Endothelial cell of umbilical vein (primary cell): ENCODE results near the gene SPAG17. TPM values are rescaled to one million over a fixed set of nuclear protein-coding genes. Genes with fewer than 3 reads are reported as not detected.

Experiments
- BruUV-seq: library from RNA; stranded (reverse); fragments of 400-500 nt; replicated peaks from 2 replicates; lab custom pipeline; 2021; lab: Mats Ljungman, UMichigan
- CTCF ChIA-PET: fragments of 300-600, 350-600 bp; sonication (Branson Sonifier 250); formaldehyde crosslinking; loops from one replicate; lab custom pipeline; 2021; ENCODE audit warnings: antibody characterized with exemption, inconsistent platforms; lab: Charles Lee
- POLR2A ChIA-PET: fragments of 300-600, 350-600 bp; sonication (Branson Sonifier 250); formaldehyde crosslinking; loops from one replicate; lab custom pipeline; 2021; ENCODE audit warnings: antibody characterized with exemption, inconsistent platforms; lab: Charles Lee
- DNase-seq: peaks from one replicate; pipeline ENCODE4 v3.0.0-alpha.2; 2011; ENCODE audit warnings: low read depth, low spot score
- FAIRE-seq: peaks from 2 replicates; lab custom pipeline; 2011; peaks lifted over from hg19 to GRCh38; lab: Jason Lieb, UNC
- H2AFZ ChIP-seq: 2 replicates; pipeline ENCODE4 v1.6.0; 2012; ENCODE audit warnings: low read depth, low read length, control low read depth, inconsistent platforms
- H3K27ac ChIP-seq: 2 replicates; pipeline ENCODE4 v1.5.1; 2011; ENCODE audit warnings: low read depth, mild to moderate bottlenecking, control low read depth, low read length, moderate library complexity; ENCODE audit not compliant: insufficient read depth
- H3K27me3 ChIP-seq, 2 experiments: 2 replicates each; pipeline versions ENCODE4 v1.6.0 to v1.6.1; 2011; ENCODE audit warnings: low read length in 2 of 2, mixed read lengths in 1 of 2; ENCODE audit not compliant: control insufficient read depth in 2 of 2, insufficient read depth in 2 of 2
- H3K36me3 ChIP-seq, 2 experiments: 2 replicates in 1 of 2; 3 replicates in 1 of 2; pipeline ENCODE4 v1.5.1; 2011; ENCODE audit warnings: low read length in 2 of 2, mild to moderate bottlenecking in 1 of 2, moderate library complexity in 1 of 2; ENCODE audit not compliant: control insufficient read depth in 2 of 2, insufficient read depth in 2 of 2; ENCODE audit errors: extremely low read depth in 1 of 2
- H3K4me1 ChIP-seq: 3 replicates; pipeline ENCODE4 v1.5.1; 2011; ENCODE audit warnings: mild to moderate bottlenecking, low read length; ENCODE audit not compliant: control insufficient read depth, insufficient read depth; ENCODE audit errors: extremely low read depth
- H3K4me2 ChIP-seq: 2 replicates; pipeline ENCODE4 v1.6.1; 2011; ENCODE audit warnings: low read length, control low read depth, mixed read lengths; ENCODE audit not compliant: insufficient read depth
- H3K4me3 ChIP-seq, 3 experiments: fragments of 200-600 bp in 1 of 3; sonication (generic), shearing (Covaris generic) in 1 of 3; replicated peaks in 1 of 3; 2 replicates each; pipeline ENCODE4 v1.5.1; 2011 to 2016; ENCODE audit warnings: control low read depth in 3 of 3, low read length in 3 of 3, mild to moderate bottlenecking in 2 of 3, inconsistent platforms in 1 of 3, low read depth in 1 of 3, moderate library complexity in 1 of 3; ENCODE audit not compliant: insufficient read depth in 1 of 3
- H3K79me2 ChIP-seq: 2 replicates; pipeline ENCODE4 v1.6.0; 2012; ENCODE audit warnings: low read length, inconsistent platforms; ENCODE audit not compliant: control insufficient read depth, insufficient read depth
- H3K9ac ChIP-seq: replicated peaks from 2 replicates; pipeline ENCODE3; 2011; ENCODE audit warnings: low read length, control low read depth; ENCODE audit not compliant: insufficient read depth; ENCODE audit errors: extremely low read depth
- H3K9me1 ChIP-seq: replicated peaks from 3 replicates; pipeline ENCODE4 v1.6.0; 2011; ENCODE audit warnings: mild to moderate bottlenecking, low read length; ENCODE audit not compliant: control insufficient read depth, insufficient read depth; ENCODE audit errors: extremely low read depth
- H3K9me3 ChIP-seq: replicated peaks from 2 replicates; pipeline ENCODE4 v1.5.1; 2012; ENCODE audit warnings: low read length, inconsistent platforms; ENCODE audit not compliant: control insufficient read depth, insufficient read depth
- H4K20me1 ChIP-seq: replicated peaks from 2 replicates; pipeline ENCODE3; 2011; ENCODE audit warnings: mild to moderate bottlenecking, low read length; ENCODE audit not compliant: control insufficient read depth, insufficient read depth; ENCODE audit errors: extremely low read depth
- CTCF ChIP-seq, 2 donors: IDR thresholded peaks; 1 replicate in 1 of 2; 2 replicates in 1 of 2; pipeline ENCODE4 v1.5.1; 2011; ENCODE audit warnings: low read length in 2 of 2, mild to moderate bottlenecking in 2 of 2, moderate library complexity in 2 of 2, control low read depth in 1 of 2, inconsistent platforms in 1 of 2, low read depth in 1 of 2; ENCODE audit not compliant: insufficient read depth in 1 of 2; ENCODE audit errors: extremely low read depth in 1 of 2
- EZH2 ChIP-seq: IDR thresholded peaks from 2 replicates; pipeline ENCODE4 v1.6.1; 2012; ENCODE audit warnings: borderline replicate concordance, low read depth, mild to moderate bottlenecking, moderate library complexity, low read length, inconsistent platforms; ENCODE audit not compliant: severe bottlenecking
- FOS ChIP-seq: IDR thresholded peaks from 2 replicates; pipeline ENCODE4 v1.6.1; 2011; ENCODE audit warnings: mild to moderate bottlenecking, low read length, moderate library complexity, borderline replicate concordance; ENCODE audit not compliant: insufficient read depth
- GATA2 ChIP-seq: IDR thresholded peaks from 2 replicates; pipeline ENCODE4 v1.7.0; 2011; ENCODE audit warnings: low read depth, mild to moderate bottlenecking, moderate library complexity, mixed read lengths, low read length; ENCODE audit not compliant: insufficient read length, insufficient read depth
- JUN ChIP-seq: IDR thresholded peaks from 2 replicates; pipeline ENCODE4 v1.6.1; 2011; ENCODE audit warnings: borderline replicate concordance, low read depth; ENCODE audit not compliant: insufficient read length, insufficient read depth
- MYC ChIP-seq: IDR thresholded peaks from one replicate; pipeline ENCODE4 v1.6.1; 2011; ENCODE audit warnings: mild to moderate bottlenecking, low read depth, low read length
- POLR2A ChIP-seq: IDR thresholded peaks from 2 replicates; pipeline ENCODE4 v1.6.1; 2012; ENCODE audit warnings: low read depth, mild to moderate bottlenecking, control low read depth, low read length
- POLR2AphosphoS5 ChIP-seq: IDR thresholded peaks from 2 replicates; pipeline ENCODE4 v1.6.1; 2012; ENCODE audit warnings: low read depth, mild to moderate bottlenecking, control low read depth, low read length, moderate library complexity; ENCODE audit not compliant: insufficient read depth
- dilution Hi-C: fragments of 300-500 bp; cut with MboI; formaldehyde crosslinking; loops from one replicate; pipeline ENCODE4 v1.15.0; 2019; ENCODE audit warnings: low sequenced_read_pairs; ENCODE audit not compliant: extremely low pct_ligation_motif_present
- intact Hi-C: fragments of 100-400 bp; cut with micrococcal nuclease; formaldehyde crosslinking; loops from one replicate; pipeline ENCODE4 v1.10.0; 2022
- polyA plus RNA-seq, 4 experiments: library from polyadenylated mRNA; depleted of rRNA in 3 of 4; stranded (reverse) in 3 of 4; unstranded in 1 of 4; fragments of >200 nt; gene quantifications; 2 replicates each; pipeline versions ENCODE4 v1.2.1 to v1.2.3, GENCODE V29; 2011 to 2012; ENCODE audit warnings: missing spikeins in 1 of 4
- total RNA-seq: library from RNA; stranded (reverse); gene quantifications from 2 replicates; pipeline ENCODE4 v1.2.3, GENCODE V29; 2021
- TF ChIP-seq, protein P1 (sequence below): IDR thresholded peaks from 2 replicates; pipeline ENCODE4 v1.6.1; 2011; ENCODE audit not compliant: insufficient read depth, insufficient read length

The SPAG17 gene
- total and polyA plus RNA-seq, 2 donors (not counting 3 experiments of a cell fraction or from before 2014, with no cell fraction given): not detected

GRCh38 chr1:118128761-118129160 lies 56.3 kb downstream of the SPAG17 start:
- Histone ChIP-seq H4K20me1 (no peaks in the 10 kb centered on the region), H3K9ac (no peak overlapping the region), H3K27ac (no peak overlapping the region), H3K9me1 (no peaks in the 10 kb centered on the region), H3K36me3 (no peaks in the 10 kb centered on the region), H3K9me3 (no peaks in the 10 kb centered on the region), H3K4me2 (no peak overlapping the region), H2AFZ (no peak overlapping the region), H3K4me1 (no peaks in the 10 kb centered on the region), H3K27me3 (no peaks in the 10 kb centered on the region), H3K4me3 (no peak overlapping the region), H3K79me2 (no peaks in the 10 kb centered on the region)
- no TSS peak for BruUV-seq
- dilution Hi-C loops (no loop called here), intact Hi-C loops (no loop called here)
- CTCF ChIA-PET: no interaction called here
- no peak for FAIRE-seq
- no peak for DNase-seq
- POLR2A ChIA-PET: no interaction called here
- TF ChIP-seq GATA2: no peak
- TF ChIP-seq CTCF (IDR thresholded peaks at IDR 0.05; ENCODE audit: extremely low read depth in 1 of 2, insufficient read depth in 1 of 2, low read depth in 1 of 2, low read length in 2 of 2): no peak
- TF ChIP-seq FOS: no peak
- TF ChIP-seq POLR2AphosphoS5: no peak
- no peak for TF ChIP-seq POLR2A

- DNase-seq: no peak
- no TSS peak for BruUV-seq
- Histone ChIP-seq H3K36me3 (no peaks in the 10 kb centered on the region), H3K4me1 (no peaks in the 10 kb centered on the region), H3K9ac (no peak overlapping the region), H2AFZ (no peak overlapping the region), H3K79me2 (no peaks in the 10 kb centered on the region), H3K27ac (no peak overlapping the region), H3K9me3 (no peaks in the 10 kb centered on the region), H3K27me3 (no peaks in the 10 kb centered on the region), H3K9me1 (no peaks in the 10 kb centered on the region), H3K4me2 (no peak overlapping the region), H4K20me1 (no peaks in the 10 kb centered on the region), H3K4me3 (no peak overlapping the region)
- FAIRE-seq: no peak
- ChIA-PET CTCF (no interaction called here), POLR2A (no interaction called here)
- intact Hi-C loops (no loop called here), dilution Hi-C loops (no loop called here)
- TF ChIP-seq POLR2A: no peak
- TF ChIP-seq CTCF (IDR thresholded peaks at IDR 0.05; ENCODE audit: extremely low read depth in 1 of 2, insufficient read depth in 1 of 2, low read depth in 1 of 2, low read length in 2 of 2): no peak
- no peak for TF ChIP-seq JUN
- TF ChIP-seq MYC: no peak
- TF ChIP-seq EZH2: no peak
- TF ChIP-seq POLR2AphosphoS5: no peak
- TF ChIP-seq, protein P1, sequence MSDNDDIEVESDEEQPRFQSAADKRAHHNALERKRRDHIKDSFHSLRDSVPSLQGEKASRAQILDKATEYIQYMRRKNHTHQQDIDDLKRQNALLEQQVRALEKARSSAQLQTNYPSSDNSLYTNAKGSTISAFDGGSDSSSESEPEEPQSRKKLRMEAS: no peak
Measured at GRCh38 chr1:118124064-118124463, 61.0 kb downstream of the SPAG17 start.
